Neural crest cell (in vitro differentiated cells): ENCODE measurements around the gene ICAM2. TPM values are rescaled to one million over a fixed set of nuclear protein-coding genes. Genes with fewer than 3 reads are reported as not detected.
A peak's percentile ranks its signal among the peaks of the same experiment; 100 is the strongest.

ENCODE experiments used
- DNase-seq: peaks from one replicate; pipeline ENCODE4 v3.0.0; 2021; ENCODE audit warnings: low read depth, mixed read lengths, low spot score
- H3K27ac Mint-ChIP-seq: one replicate; pipeline ENCODE4 v1.8.0; 2021; ENCODE audit warnings: mild to moderate bottlenecking, mixed read lengths; ENCODE audit not compliant: unreplicated experiment
- H3K27me3 Mint-ChIP-seq: 2 replicates; pipeline ENCODE4 v1.8.0; 2021; ENCODE audit warnings: low read depth, mild to moderate bottlenecking, mixed read lengths
- H3K36me3 Mint-ChIP-seq: 2 replicates; pipeline ENCODE4 v1.8.0; 2021; ENCODE audit warnings: low read depth, mild to moderate bottlenecking, mixed read lengths
- H3K4me1 Mint-ChIP-seq: 2 replicates; pipeline ENCODE4 v1.8.0; 2021; ENCODE audit warnings: mixed read lengths
- H3K4me3 Mint-ChIP-seq: one replicate; pipeline ENCODE4 v1.8.0; 2021; ENCODE audit warnings: mild to moderate bottlenecking, mixed read lengths
- H3K9me3 Mint-ChIP-seq: 2 replicates; pipeline ENCODE4 v1.8.0; 2021; ENCODE audit warnings: mixed read lengths
- CTCF ChIP-seq: fragments of 200-600 bp; sonication (generic); conservative IDR thresholded peaks from 2 replicates; pipeline ENCODE4 v1.5.0; 2021; ENCODE audit warnings: antibody characterized with exemption, mild to moderate bottlenecking
- total RNA-seq: library from RNA; stranded (reverse); gene quantifications from 2 replicates; pipeline ENCODE4 v1.2.1, GENCODE V29; 2021

ICAM2 gene
- total RNA-seq, 1 donor from 2014 or later = not detected

- H3K27ac Mint-ChIP-seq = no peak within 1 kb of the TSS
- H3K4me1 Mint-ChIP-seq = peaks cover 11% of the 10 kb centered on the region
- H3K27me3 Mint-ChIP-seq = peaks cover 37% of the 10 kb centered on the region
- TF ChIP-seq CTCF = no peak
- no peaks in the 10 kb centered on the region for H3K9me3 Mint-ChIP-seq
- DNase-seq = peak; percentile 79
- H3K36me3 Mint-ChIP-seq = no peaks in the 10 kb centered on the region
- H3K4me3 Mint-ChIP-seq = peak within 1 kb of the TSS; percentile 85
Observed at GRCh38 chr17:63998050-63998720, 22.2 kb downstream of the ICAM2 start, which contains the start of gene PRR29. Gene PRR29, plus strand, starts transcription at chr17:63998351. Its CDS starts 14 bp downstream, at chr17:63998365.

DNA sequence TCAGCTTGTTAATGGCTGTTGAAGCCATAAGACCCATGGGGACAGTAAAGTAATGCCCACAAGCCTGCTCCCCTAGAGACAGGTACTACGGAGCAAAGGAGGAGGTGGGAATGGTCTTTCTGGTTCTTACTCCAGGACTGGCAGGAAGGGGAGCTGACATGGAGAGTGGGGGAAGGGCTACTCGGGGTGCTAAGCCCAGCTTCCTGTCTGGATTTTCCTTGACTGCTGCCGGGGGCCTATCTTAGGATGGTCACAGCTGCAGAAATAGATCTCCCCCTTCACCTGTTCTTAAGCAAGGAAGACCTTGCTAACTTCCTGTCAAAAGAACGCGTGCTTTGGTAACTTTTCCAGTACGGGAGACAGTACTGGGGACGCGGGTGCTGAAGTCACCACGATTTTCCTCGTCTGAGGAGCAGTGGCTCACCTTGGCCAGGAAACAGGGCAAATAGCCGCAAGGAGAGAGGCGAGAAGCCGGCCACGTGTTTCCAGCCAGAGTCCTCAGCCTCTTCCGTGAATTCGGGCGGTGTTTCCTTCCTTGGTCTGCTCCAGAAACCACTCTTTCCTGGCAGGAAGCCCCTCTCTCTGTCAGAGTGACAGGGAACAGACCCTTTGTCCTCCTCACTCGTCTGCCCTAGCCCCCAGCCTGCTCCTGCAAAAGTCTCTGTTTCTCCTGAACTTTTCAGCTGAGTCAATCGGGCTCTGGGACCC, 22.9 kb downstream of the ICAM2 start:
- H3K4me3 Mint-ChIP-seq = peak overlapping the region; percentile 85
- no peaks in the 10 kb centered on the region for H3K9me3 Mint-ChIP-seq
- H3K4me1 Mint-ChIP-seq = peaks cover 14% of the 10 kb centered on the region
- H3K36me3 Mint-ChIP-seq = no peaks in the 10 kb centered on the region
- no peak for TF ChIP-seq CTCF
- no peak overlapping the region for H3K27ac Mint-ChIP-seq
- no peak for DNase-seq
- H3K27me3 Mint-ChIP-seq = peaks cover 41% of the 10 kb centered on the region

DNA sequence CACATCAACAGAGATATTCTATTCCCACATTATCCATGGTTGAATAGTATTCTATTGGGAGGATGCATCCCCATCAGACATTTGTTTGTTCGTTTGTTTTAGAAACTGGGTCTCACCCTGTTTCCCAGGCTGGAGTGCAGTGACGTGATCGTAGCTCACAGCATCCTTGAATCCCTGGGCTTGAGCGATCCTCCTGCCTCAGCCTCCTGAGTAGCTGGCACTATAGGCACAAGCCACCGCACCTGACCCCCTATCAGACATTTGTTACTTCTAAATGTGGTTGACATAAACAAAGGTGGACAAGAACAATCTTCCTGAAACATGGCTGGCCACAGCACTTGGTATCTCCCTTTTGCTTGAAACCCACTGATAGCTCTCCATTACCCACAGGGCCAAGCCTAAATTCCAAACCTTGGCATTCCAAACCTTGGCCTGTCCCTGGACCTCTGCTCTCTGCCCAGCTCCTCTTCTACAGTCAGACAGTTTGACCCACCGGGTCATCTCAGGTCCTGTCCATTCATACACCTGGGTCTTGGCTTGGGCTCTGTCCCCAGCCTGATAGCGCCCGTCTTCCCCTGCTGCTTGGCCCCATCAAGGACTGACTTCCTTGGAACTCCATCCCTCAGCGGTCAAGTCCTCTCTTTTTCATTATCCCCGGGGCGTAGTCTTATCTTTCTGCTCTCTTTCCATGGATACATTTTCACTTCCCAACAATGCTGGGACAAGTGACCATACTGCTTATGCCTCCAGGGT, 23.8 kb downstream of the ICAM2 start:
- H3K27ac Mint-ChIP-seq = no peak overlapping the region
- no peaks in the 10 kb centered on the region for H3K9me3 Mint-ChIP-seq
- peak overlapping the region; percentile 16 for H3K4me3 Mint-ChIP-seq
- peaks cover 15% of the 10 kb centered on the region for H3K4me1 Mint-ChIP-seq
- no peak for TF ChIP-seq CTCF
- H3K27me3 Mint-ChIP-seq = peaks cover 50% of the 10 kb centered on the region
- no peak for DNase-seq
- no peaks in the 10 kb centered on the region for H3K36me3 Mint-ChIP-seq

DNA sequence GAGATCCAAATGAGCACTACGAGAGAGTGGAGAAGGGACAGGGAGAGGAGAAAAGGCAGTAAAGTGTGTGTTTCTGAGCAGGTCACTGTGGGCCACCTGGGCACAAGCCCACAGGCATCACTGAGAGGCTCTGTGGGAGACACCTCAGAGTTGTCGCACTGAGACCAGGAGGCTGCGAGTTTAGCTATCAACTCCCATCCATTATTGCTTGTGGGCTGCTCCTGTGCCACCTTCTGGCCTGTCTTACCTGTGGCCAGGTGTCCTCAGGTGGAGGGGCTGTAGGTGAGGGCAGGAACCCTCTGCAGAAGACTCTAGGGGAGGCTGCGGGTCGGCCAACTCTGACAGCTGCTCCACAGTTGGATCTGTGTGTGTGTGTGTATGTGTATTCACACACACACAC, 24.8 kb downstream of the ICAM2 start:
- Mint-ChIP-seq H3K4me1 (peaks cover 15% of the 10 kb centered on the region), H3K27me3 (peaks cover 53% of the 10 kb centered on the region), H3K36me3 (no peaks in the 10 kb centered on the region), H3K27ac (no peak overlapping the region), H3K4me3 (peak overlapping the region; percentile 32), H3K9me3 (no peaks in the 10 kb centered on the region)
- TF ChIP-seq CTCF = no peak
- no peak for DNase-seq

DNA sequence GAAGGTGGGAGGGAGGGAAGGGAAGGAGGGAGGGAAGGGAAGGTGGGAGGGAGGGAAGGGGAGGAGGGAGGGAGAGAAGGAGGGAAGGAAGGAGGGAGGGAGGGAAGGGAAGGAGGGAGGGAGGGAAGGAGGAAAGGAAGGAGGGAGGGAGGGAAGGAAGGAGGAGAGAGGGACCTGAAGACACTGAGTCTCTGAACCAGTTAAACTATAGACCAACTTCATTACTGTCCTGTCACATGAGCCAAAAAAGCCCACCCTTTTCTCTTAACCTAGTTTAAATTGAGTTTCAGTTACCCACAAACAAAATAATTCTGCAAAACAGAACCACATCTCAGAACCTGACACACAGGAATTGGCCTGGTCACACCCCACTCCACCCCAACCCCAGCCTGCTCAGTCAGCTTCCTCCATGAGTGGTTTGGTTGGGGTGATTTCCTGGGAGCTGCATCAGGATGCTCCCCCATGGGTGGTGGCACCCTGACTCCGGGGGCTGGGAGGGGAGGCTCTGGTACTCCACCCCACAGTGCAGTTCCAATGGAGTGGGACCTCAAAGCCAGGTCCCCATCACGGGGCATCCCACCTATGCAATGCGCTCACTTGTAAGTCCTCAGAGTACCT, 27.0 kb downstream of the ICAM2 start:
- H3K4me3 Mint-ChIP-seq = no peak overlapping the region
- no peak for TF ChIP-seq CTCF
- peaks cover 16% of the 10 kb centered on the region for H3K4me1 Mint-ChIP-seq
- no peaks in the 10 kb centered on the region for H3K36me3 Mint-ChIP-seq
- DNase-seq = no peak
- H3K27ac Mint-ChIP-seq = no peak overlapping the region
- H3K9me3 Mint-ChIP-seq = no peaks in the 10 kb centered on the region
- H3K27me3 Mint-ChIP-seq = peaks cover 54% of the 10 kb centered on the region
